ENCODE results near the gene ERICH2.

Gene ERICH2

DNA sequence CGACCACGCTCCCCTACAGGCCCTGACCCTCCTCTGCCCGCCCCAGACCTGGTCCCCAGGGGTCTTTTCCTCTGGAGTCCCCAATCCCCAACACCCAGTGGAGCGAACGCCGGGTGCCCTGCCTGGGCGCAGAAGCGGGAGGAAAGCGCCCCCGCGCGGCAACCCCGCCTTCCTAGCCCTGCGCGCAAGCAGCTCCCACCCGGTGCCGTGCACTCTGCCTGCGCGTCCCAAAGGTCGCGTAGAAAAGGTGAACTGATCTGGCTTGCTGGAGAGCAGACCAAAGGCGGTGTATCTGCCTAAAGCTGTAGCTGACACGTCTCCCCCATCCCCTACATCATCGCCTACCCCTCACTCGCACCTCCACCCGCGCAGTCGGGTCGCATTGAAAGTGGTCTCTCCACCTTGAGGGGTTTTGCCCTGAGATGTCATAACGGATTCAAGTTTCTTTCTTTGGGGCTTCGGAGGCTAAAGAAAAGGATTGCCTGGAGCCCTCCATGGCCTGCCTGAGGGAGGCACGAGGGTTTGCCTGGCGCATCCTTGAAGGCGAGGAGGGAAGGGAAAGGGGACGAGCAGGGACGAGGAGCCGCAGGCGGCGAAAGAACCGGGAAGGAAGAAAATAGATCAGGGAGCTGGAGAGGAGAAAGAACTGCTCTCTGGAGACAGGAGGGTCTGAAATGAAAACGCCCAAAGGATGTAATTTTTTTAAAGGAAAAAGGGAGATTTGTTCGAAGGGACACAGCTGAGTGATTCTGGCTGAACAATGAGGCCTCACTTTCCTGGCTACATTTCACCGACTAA is 52.3 kb downstream of the ERICH2 start:
- Histone ChIP-seq H3K36me3 (no peaks in the 10 kb centered on the region), H3K27me3 (peaks cover 92 to 100% (median 99%) of the 10 kb centered on the region in 11 experiments), H4K20me1 (peaks cover 0 to 41% (median 6%) of the 10 kb centered on the region in 11 experiments; a peak in 12 of 22 replicates), H3K4me3 (peak overlapping the region in 3 of 10 experiments; percentile 13 to 19 (median 13); a peak in 3 of 20 replicates), H3K4me1 (peaks cover 4 to 26% (median 17%) of the 10 kb centered on the region in 10 experiments; a peak in 19 of 20 replicates), H3K9ac (no peak overlapping the region), H3K9me3 (replicated peaks in 1 of 11) (peaks cover 19 to 56% (median 38%) of the 10 kb centered on the region in 11 experiments), H3K27ac (no peak overlapping the region), H3K4me2 (no peak overlapping the region)
- no peak for TF ChIP-seq Cebpa-rat (IDR thresholded peaks at IDR 0.05)

DNA sequence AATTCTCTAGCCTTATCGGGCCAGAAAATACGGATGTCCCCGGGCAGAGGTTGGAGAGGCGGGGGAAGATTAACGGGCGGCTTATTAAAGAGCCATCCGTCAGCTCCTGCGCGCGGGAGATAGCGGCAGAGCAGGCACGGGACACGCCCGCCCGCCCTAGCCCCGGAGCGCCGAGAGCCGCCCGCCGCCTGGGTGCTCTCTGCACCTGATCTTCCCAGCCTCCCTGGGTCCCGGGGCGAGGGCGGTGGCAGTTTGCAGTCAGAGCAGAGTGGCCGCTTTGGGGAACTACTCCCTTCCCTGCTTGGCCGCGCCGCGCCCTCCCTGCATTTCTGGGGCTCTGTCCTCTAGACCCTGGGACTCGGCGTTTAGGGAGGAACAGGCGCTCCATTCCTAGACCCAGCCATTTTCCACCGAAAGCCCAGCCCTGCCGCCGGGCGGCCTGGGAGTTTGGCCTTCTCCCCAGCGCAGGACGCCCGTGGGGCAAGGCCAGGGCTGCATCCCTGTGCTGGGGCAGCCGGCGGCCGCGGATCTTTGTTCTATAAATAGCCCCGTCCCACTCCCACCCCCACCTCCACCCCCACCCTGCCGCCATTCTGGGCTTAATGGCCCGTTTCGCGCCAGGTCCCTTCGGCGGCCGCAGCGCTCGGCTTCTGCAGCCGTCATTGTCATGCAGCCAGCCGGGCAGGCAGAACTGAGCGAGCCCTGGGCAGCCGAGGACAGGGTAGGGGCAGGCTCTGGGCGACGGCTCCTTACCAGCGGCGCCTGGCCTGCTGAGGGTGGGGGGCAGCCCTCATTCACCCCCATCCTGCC is 53.1 kb downstream of the ERICH2 start:
- H3K36me3 ChIP-seq: no peaks in the 10 kb centered on the region
- H3K27me3 ChIP-seq: peaks cover 84 to 100% (median 99%) of the 10 kb centered on the region in 11 experiments
- H3K27ac ChIP-seq: no peak overlapping the region
- no peak overlapping the region for H3K9ac ChIP-seq
- H3K9me3 ChIP-seq (replicated peaks in 1 of 11): peaks cover 19 to 50% (median 37%) of the 10 kb centered on the region in 11 experiments
- no peak for TF ChIP-seq Cebpa-rat (IDR thresholded peaks at IDR 0.05)
- peaks cover 0 to 36% (median 3%) of the 10 kb centered on the region in 11 experiments; a peak in 10 of 22 replicates for H4K20me1 ChIP-seq
- H3K4me1 ChIP-seq: peaks cover 0 to 23% (median 15%) of the 10 kb centered on the region in 10 experiments; a peak in 13 of 20 replicates
- peak overlapping the region in 1 of 10 experiments; percentile 15; a peak in 1 of 20 replicates for H3K4me3 ChIP-seq
- peak overlapping the region in 3 of 11 experiments; percentile 1 to 32 (median 25); a peak in 1 of 22 replicates for H3K4me2 ChIP-seq

GRCh38 chr2:170823898-170824215 is 53.7 kb downstream of the ERICH2 start:
- Histone ChIP-seq H3K27me3 (peaks cover 79 to 100% (median 96%) of the 10 kb centered on the region in 11 experiments), H3K9me3 (replicated peaks in 1 of 11) (peaks cover 19 to 44% (median 33%) of the 10 kb centered on the region in 11 experiments), H3K4me3 (0 out of 20 replicates have a peak overlapping the region, but pooled peaks of 1 of the 10 experiments have one; percentile 15)

DNA sequence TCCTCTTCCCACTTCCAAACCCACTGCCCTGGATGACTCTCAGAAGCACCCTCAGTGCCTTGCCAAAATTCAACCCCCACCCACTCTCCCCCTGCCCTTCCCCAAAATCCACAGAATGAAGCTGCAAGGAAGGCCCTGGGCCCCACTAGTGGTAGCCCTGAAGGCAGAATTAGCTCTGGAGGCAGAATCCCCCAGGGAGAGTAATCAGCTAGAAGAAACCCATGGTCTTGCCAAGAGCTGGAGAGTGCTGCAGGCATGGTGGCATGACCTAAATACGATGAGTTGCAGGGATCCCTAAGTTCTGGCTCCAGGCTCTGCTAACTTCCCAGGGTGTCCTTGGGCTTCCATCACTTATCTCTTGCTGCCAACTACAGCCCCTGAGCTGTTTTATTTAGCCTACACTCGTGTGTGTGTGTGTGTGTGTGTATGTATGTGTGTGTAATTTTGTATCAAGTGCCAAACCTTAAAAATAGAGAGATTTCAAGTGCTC is 54.4 kb downstream of the ERICH2 start:
- no peaks in the 10 kb centered on the region for H3K36me3 ChIP-seq
- peaks cover 72 to 97% (median 89%) of the 10 kb centered on the region in 11 experiments for H3K27me3 ChIP-seq
- no peak overlapping the region for H3K4me2 ChIP-seq
- no peak overlapping the region for H3K9ac ChIP-seq
- no peak for TF ChIP-seq Cebpa-rat (IDR thresholded peaks at IDR 0.05)
- peaks cover 19 to 43% (median 31%) of the 10 kb centered on the region in 11 experiments for H3K9me3 ChIP-seq (replicated peaks in 1 of 11)
- H3K27ac ChIP-seq: no peak overlapping the region
- H4K20me1 ChIP-seq: peaks cover 0 to 33% (median 0%) of the 10 kb centered on the region in 11 experiments; a peak in 8 of 22 replicates
- peaks cover 0 to 23% (median 15%) of the 10 kb centered on the region in 10 experiments; a peak in 13 of 20 replicates for H3K4me1 ChIP-seq
- no peak overlapping the region for H3K4me3 ChIP-seq

More at GRCh38 chr2:170823898-170824215, 53.7 kb downstream of the ERICH2 start:
- Histone ChIP-seq H4K20me1 (peaks cover 0 to 33% (median 3%) of the 10 kb centered on the region in 11 experiments; a peak in 9 of 22 replicates), H3K27ac (no peak overlapping the region), H3K4me1 (peaks cover 0 to 23% (median 15%) of the 10 kb centered on the region in 10 experiments; a peak in 13 of 20 replicates), H3K36me3 (no peaks in the 10 kb centered on the region), H3K9ac (no peak overlapping the region), H3K4me2 (peak overlapping the region in 4 of 11 experiments; percentile 1 to 32 (median 19); a peak in 1 of 22 replicates)
- no peak for TF ChIP-seq Cebpa-rat (IDR thresholded peaks at IDR 0.05)

DNA sequence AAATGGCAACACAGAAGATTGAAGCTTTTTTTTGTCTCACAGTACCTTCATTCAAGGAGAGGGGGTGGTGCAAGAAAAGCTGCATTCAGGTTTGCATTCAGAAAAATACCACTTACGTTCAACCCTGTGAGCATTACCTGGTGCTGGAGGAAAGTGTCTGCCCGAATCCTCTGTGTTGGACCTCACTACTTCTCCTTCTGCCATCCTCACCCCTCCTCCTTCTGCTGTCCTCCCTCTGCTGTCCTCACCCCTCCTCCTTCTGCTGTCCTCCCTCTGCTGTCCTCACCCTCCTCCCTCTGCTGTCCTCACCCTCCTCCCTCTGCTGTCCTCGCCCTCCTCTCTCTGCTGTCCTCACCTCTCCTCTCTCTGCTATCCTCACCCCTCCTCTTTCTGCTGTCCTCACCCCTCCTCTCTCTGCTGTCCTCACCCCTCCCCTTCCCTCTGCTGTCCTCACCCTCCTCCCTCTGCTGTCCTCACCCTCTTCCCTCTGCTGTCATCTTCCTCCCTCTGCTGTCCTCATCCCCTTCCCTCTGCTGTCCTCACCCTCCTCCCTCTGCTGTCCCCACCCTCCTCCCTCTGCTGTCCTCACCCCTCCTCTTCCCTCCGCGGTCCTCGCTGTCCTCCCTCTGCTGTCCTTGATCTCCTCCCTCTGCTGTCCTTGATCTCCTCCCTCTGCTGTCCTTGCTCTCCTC is 57.8 kb downstream of the ERICH2 start:
- H3K9me3 ChIP-seq (replicated peaks in 1 of 11): peaks cover 4 to 12% (median 9%) of the 10 kb centered on the region in 11 experiments; a peak in 21 of 22 replicates
- no peak for TF ChIP-seq Cebpa-rat (IDR thresholded peaks at IDR 0.05)
- H3K27me3 ChIP-seq: peaks cover 37 to 67% (median 55%) of the 10 kb centered on the region in 11 experiments
- H3K9ac ChIP-seq: no peak overlapping the region
- H4K20me1 ChIP-seq: peaks cover 0 to 16% (median 0%) of the 10 kb centered on the region in 11 experiments; a peak in 5 of 22 replicates
- H3K27ac ChIP-seq: no peak overlapping the region
- H3K36me3 ChIP-seq: no peaks in the 10 kb centered on the region
- H3K4me2 ChIP-seq: no peak overlapping the region
- peaks cover 0 to 5% (median 0%) of the 10 kb centered on the region in 10 experiments; a peak in 4 of 20 replicates for H3K4me1 ChIP-seq
- H3K4me3 ChIP-seq: no peak overlapping the region

DNA sequence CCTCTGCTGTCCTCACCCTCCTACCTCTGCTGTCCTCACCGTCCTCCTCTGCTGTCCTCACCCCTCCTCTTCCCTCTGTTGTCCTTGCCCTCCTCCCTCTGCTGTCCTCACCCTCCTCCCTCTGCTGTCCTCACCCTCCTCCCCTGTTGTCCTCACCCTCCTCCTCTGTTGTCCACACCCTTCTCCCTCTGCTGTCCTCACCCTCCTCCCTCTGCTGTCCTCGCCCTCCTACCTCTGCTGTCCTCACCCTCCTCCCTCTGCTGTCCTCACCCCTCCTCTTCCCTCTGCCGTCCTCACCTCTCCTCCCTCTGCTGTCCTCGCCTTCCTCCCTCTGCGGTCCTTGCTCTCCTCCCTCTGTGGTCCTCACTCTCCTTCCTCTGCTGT is 58.3 kb downstream of the ERICH2 start:
- Histone ChIP-seq H3K4me3 (no peak overlapping the region), H3K4me1 (peaks cover 0 to 5% (median 0%) of the 10 kb centered on the region in 10 experiments; a peak in 3 of 20 replicates), H3K9me3 (replicated peaks in 1 of 11) (peaks cover 0 to 7% (median 6%) of the 10 kb centered on the region in 11 experiments; a peak in 6 of 22 replicates), H3K9ac (no peak overlapping the region), H3K27ac (no peak overlapping the region), H3K27me3 (peaks cover 32 to 61% (median 49%) of the 10 kb centered on the region in 11 experiments), H4K20me1 (peaks cover 0 to 14% (median 0%) of the 10 kb centered on the region in 11 experiments; a peak in 5 of 22 replicates), H3K36me3 (no peaks in the 10 kb centered on the region), H3K4me2 (no peak overlapping the region)
- no peak for TF ChIP-seq Cebpa-rat (IDR thresholded peaks at IDR 0.05)

DNA sequence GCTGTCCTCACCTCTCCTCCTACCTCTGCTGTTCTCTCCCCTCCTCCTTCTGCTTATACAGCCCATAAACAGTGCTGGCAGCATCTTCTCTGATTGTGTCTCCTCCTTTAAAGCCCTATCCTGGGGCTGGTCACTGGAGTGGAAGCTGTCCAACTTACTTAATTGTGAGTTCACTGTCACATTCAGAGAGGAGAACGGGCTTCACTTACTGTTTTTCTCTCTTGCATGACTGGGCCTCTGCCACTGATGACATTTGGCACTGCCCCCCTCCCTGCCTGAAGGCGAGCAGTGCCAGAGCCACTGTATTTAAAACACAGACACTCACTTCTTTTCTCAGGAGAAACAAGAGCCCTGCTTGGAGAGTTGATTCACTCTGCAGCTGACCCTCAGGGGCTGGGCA is 58.9 kb downstream of the ERICH2 start:
- Histone ChIP-seq H3K9me3 (replicated peaks in 1 of 11) (peaks cover 0 to 4% (median 1%) of the 10 kb centered on the region in 11 experiments; a peak in 5 of 22 replicates), H3K27me3 (peaks cover 27 to 56% (median 44%) of the 10 kb centered on the region in 11 experiments), H3K36me3 (no peaks in the 10 kb centered on the region), H3K9ac (no peak overlapping the region), H3K4me3 (no peak overlapping the region), H4K20me1 (peaks cover 0 to 14% (median 0%) of the 10 kb centered on the region in 11 experiments; a peak in 5 of 22 replicates), H3K4me1 (peaks cover 0 to 5% (median 0%) of the 10 kb centered on the region in 10 experiments; a peak in 2 of 20 replicates), H3K4me2 (no peak overlapping the region), H3K27ac (no peak overlapping the region)
- no peak for TF ChIP-seq Cebpa-rat (IDR thresholded peaks at IDR 0.05)

GRCh38 chr2:170830166-170830565 is 60.0 kb downstream of the ERICH2 start:
- H3K4me1 ChIP-seq: peaks cover 0 to 5% (median 0%) of the 10 kb centered on the region in 10 experiments; a peak in 1 of 20 replicates
- H3K36me3 ChIP-seq: no peaks in the 10 kb centered on the region
- peaks cover 17 to 45% (median 33%) of the 10 kb centered on the region in 11 experiments; a peak in 19 of 22 replicates for H3K27me3 ChIP-seq
- H3K9me3 ChIP-seq (replicated peaks in 1 of 11): no peaks in the 10 kb centered on the region
- no peak overlapping the region for H3K9ac ChIP-seq
- TF ChIP-seq Cebpa-rat (IDR thresholded peaks at IDR 0.05): no peak
- H3K4me2 ChIP-seq: no peak overlapping the region
- H4K20me1 ChIP-seq: peaks cover 0 to 14% (median 0%) of the 10 kb centered on the region in 11 experiments; a peak in 5 of 22 replicates
- no peak overlapping the region for H3K4me3 ChIP-seq
- H3K27ac ChIP-seq: no peak overlapping the region

Measured in BLaER1 treated with 17β-estradiol and CSF1 and Interleukin-3, amounts not matched to agents 10 nM and 100 nM (cell line).